ENCODE measurements around the gene CHI3L2.

- TF ChIP-seq NFRKB (IDR thresholded peaks at IDR 0.05): no peak
- TF ChIP-seq ARNT (IDR thresholded peaks at IDR 0.05): no peak
- no peak for TF ChIP-seq ZNF384 (IDR thresholded peaks at IDR 0.05)
- TF ChIP-seq FOXK2 (IDR thresholded peaks at IDR 0.05): no peak
- no peak for TF ChIP-seq SUZ12 (IDR thresholded peaks at IDR 0.05)
- TF ChIP-seq CTBP1 (IDR thresholded peaks at IDR 0.05; ENCODE audit: borderline replicate concordance): no peak
- no peak for TF ChIP-seq BHLHE40 (IDR thresholded peaks at IDR 0.05; ENCODE audit: borderline replicate concordance)
- TF ChIP-seq PKNOX1 (IDR thresholded peaks at IDR 0.05): no peak
- TF ChIP-seq HDGF (IDR thresholded peaks at IDR 0.05; ENCODE audit: borderline replicate concordance): no peak
- no peak for TF ChIP-seq ELF4 (IDR thresholded peaks at IDR 0.05)
- TF ChIP-seq SP1 (IDR thresholded peaks at IDR 0.05): no peak
- TF ChIP-seq FOXA1 (IDR thresholded peaks at IDR 0.05): no peak
- TF ChIP-seq L3MBTL2 (conservative IDR thresholded peaks at IDR 0.05): no peak
- no peak for TF ChIP-seq FOXM1 (IDR thresholded peaks at IDR 0.05; ENCODE audit: borderline replicate concordance)
Measured at GRCh38 chr1:111269825-111270406, 42.4 kb downstream of the CHI3L2 start.
